GM19099 (cell line): ENCODE results near the gene NDUFV3.
A peak's percentile ranks its signal among the peaks of the same experiment; 100 is the strongest.

Source experiments
- POLR2A ChIP-seq: IDR thresholded peaks from 3 replicates; pipeline ENCODE4 v1.6.1; 2011; ENCODE audit warnings: low read depth; ENCODE audit not compliant: insufficient read length; ENCODE audit errors: extremely low read depth

The NDUFV3 gene

DNA sequence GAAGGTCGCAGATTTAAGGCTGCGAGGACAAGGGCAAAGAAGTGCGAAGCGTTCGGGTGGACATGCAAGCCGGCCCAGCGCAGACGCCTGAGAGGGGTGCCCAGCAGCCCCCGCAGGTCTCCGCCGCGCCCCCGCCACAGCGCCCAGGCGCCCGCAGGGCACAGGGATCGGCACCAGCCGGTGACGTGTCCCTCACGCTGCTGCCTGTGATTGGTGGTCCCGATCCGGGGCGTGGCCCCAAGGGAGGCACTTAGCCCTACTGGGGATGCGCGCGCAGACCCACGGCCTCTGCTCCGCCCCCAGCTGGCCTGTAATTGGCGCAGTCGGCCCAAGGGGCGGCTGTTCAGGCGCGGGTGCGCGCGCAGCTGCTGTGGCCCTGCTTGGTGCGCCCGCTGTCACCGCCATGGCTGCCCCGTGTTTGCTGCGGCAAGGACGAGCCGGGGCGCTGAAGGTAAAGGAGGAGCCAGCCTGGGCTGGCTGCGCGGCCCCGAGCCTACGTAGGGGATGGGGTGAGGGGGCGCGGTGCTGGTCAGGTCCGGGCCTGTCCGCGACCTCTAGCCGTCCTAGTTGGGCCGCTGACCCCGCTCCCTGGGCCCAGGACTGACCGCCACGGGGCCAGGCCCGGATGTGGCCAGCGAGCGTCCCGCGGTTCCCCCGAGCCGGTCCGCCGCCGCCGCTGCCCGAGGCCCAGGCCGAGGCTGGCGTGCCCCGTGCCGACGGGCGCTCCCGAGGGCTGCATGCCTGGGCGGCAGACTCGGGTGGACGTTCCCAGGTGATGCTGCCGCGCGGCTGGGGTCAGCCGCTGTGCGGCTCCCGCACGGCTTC lies at the start of gene NDUFV3:
TSS of gene NDUFV3 (plus strand) at position 379 of the 825 bp plus-strand sequence. CDS start at position 404, 25 bp downstream.
- peak; percentile 94 for TF ChIP-seq POLR2A

DNA sequence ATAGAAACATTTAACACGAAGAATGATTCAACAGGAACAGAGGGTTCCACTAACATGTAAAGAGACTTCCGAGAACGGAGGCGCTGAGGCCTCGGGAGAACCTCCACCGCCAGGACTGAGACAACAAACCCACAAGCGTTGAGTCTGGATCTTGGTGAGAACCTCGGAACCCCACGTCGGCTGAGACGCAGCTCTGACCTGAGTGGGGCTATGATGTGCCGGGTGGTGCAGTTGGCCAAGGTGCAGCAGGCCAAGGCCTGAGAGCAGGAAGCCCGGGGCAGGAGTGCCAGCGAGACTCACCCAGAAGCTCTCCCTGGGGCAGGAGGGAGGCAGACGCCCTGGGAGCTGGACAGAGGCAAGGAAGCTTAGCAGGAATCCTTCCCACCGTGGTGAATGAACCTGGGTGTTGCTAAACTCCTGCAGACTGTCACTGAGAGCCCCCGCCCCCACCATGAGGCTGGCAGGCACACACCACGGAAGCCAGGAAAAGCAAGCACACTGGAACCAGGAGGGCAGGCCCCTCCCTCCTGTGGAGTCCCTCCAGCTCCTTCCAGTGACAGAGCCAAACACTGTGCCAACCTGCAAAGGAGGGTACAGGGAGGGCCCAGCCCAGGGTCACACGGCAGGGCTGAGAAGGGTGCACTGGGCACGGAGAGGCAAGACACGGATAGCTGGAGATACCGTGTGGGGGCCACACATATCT lies 48.5 kb upstream of the NDUFV3 start:
- TF ChIP-seq POLR2A: no peak

- no peak for TF ChIP-seq POLR2A
Observed at GRCh38 chr21:42845296-42845965, 47.7 kb upstream of the NDUFV3 start.

GRCh38 chr21:42846221-42846620 lies 46.9 kb upstream of the NDUFV3 start:
- TF ChIP-seq POLR2A: no peak

- TF ChIP-seq POLR2A: no peak
Observed at GRCh38 chr21:42847051-42847707, 45.9 kb upstream of the NDUFV3 start.

DNA sequence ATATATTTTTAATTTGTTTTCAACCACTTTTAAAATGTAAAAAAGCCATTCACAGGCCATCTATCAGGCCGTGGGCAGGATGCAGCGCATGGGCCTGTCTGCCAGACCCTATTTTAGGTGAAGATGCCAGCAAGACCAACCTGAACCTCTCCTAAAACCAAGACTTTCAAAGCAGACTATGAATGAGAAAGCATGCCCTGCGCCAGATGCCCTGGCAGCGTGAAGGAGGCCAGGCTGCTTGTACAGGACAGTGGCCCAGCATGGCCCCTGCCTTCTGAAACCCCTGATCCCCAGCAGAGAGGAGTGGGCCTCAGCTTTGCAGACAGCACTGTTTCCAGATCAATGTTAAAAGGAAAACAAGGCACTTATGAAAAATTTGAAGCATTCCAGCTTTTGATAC lies 45.4 kb upstream of the NDUFV3 start:
- TF ChIP-seq POLR2A: no peak

DNA sequence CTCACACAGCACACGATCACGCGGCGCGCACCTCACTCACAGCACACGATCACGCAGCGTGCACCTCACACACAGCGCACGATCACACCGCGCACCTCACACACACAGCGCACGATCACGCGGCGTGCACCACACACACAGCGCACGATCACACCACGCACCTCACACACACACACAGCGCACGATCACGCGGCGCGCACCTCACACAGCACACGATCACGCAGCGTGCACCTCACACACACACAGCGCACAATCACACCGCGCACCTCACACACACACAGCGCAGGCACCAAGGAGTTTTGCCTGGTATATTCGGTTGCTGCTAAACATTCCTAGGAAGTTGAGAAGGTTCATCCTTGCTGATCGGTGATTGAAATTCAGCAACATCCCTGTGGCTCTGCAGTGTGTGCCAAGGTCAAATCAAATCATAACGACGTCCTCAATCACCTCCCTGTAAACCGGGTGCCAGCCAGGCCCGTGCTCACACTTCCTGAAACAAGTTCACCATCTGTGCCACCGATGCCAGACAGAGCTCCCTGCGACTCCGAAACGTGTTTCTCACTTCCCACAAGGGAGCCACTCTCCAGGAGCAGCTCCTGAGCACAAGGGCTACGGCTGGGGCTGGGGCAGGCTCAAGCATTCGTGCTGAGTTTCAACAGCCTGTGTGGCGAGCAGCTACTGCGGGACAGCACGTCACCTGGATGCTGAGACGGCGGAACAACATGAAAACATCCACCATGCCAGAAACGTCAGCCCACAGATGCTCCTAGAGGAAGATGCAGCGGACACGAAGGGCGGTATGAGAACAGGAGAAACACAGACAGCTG lies 44.0 kb upstream of the NDUFV3 start:
- TF ChIP-seq POLR2A: no peak

DNA sequence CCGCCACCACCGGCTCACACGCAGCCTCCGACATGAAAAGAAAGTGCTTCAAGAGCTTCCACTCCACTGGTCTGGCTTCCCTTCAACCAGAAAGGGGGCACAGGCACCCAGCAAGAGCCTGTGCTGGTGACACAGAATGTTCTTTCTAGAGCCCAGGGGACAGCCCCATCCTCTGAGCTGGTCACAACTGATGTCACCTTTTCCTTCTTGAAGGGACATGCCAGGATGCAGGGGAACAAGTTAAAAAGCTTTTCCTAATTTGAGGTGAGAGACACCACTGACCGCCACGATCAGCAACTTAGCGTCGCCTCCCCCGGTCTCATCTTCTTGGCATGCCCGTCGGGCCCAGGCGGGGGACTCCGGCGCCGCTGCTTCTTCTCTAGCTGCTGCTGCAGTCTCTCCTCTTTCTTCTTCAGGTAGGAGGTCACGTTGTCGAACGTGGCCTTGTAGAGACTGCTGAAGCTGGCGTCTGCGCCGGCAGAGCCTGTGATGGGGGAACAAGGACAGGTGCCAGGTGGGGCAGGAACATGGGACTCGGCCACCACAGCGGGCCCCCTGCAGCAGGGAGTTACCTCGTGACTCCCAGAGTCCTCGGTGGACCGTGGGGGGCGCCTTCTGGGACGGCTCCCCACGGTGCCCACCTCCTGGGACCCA lies 43.2 kb upstream of the NDUFV3 start:
- no peak for TF ChIP-seq POLR2A

GRCh38 chr21:42850463-42850862 lies 42.6 kb upstream of the NDUFV3 start:
- TF ChIP-seq POLR2A: no peak

- TF ChIP-seq POLR2A: no peak
Observed at GRCh38 chr21:42850866-42851391, 42.2 kb upstream of the NDUFV3 start.

- TF ChIP-seq POLR2A: no peak
Observed at GRCh38 chr21:42851812-42852665, 41.1 kb upstream of the NDUFV3 start.

GRCh38 chr21:42852925-42853570 lies 40.1 kb upstream of the NDUFV3 start:
- no peak for TF ChIP-seq POLR2A

DNA sequence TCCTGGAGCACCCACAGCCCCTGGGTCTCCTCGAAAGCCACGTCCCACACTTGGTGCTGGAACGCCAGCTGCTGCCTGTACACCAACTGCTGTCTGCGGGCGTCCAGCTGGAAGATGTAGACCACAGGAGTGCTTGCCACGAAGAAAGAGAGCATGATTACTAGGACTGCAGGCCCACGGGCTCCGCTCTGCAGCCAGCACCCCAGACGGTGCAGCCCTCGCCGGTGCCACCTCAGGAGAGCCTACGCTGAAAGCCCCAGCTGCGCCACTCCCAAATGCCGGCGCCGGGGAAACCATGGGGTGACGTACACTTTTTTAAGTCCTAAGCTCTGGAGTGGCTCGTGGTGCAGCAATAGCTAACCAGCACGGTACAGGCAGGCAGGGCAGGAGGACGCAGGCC lies 39.5 kb upstream of the NDUFV3 start:
- TF ChIP-seq POLR2A: no peak
